Peyer's patch (tissue), 4 donors: ENCODE measurements around the gene PTPRU.

Experiments
- CTCF ChIP-seq, 6 experiments: fragments of 450-650 bp in 4 of 6; fragments of 200-600 bp in 2 of 6; sonication (generic) in 1 of 6; IDR thresholded peaks; one replicate each; pipeline ENCODE4 v1.5.1; 2017 to 2019; ENCODE audit warnings: antibody characterized with exemption in 6 of 6, mild to moderate bottlenecking in 3 of 6, moderate library complexity in 1 of 6
- POLR2A ChIP-seq, 2 donors: fragments of 450-650 bp; IDR thresholded peaks; one replicate each; pipeline ENCODE4 v1.5.1; 2017; ENCODE audit warnings: antibody characterized with exemption in 2 of 2, mild to moderate bottlenecking in 2 of 2, moderate library complexity in 2 of 2

- TF ChIP-seq CTCF (IDR thresholded peaks at IDR 0.05) (no peak), POLR2A (IDR thresholded peaks at IDR 0.05) (no peak)
Observed at GRCh38 chr1:29297450-29297849, 61.1 kb downstream of the PTPRU start.
